ENCODE data around the gene NR2E3.
A peak's percentile ranks its signal among the peaks of the same experiment; 100 is the strongest.
"Not testable (repeated sequence)": the region's sequence is repeated elsewhere in the genome, so short reads cannot be mapped to it uniquely, and the experiment has no call there.

NR2E3 gene

GRCh38 chr15:71822890-71823630, 12.7 kb downstream of the NR2E3 start:
- no peak for DNase-seq
- no peaks in the 10 kb centered on the region for H3K27me3 Mint-ChIP-seq

GRCh38 chr15:71823801-71824200, 13.4 kb downstream of the NR2E3 start:
- Mint-ChIP-seq H3K9me3 (peaks cover 21 to 27% of the 10 kb centered on the region in 2 donors), H3K27me3 (no peaks in the 10 kb centered on the region)
- ATAC-seq = no peak

More at GRCh38 chr15:71822890-71823630, 12.7 kb downstream of the NR2E3 start:
- no peak for ATAC-seq
- H3K9me3 Mint-ChIP-seq = peaks cover 28 to 34% of the 10 kb centered on the region in 2 donors
- no peaks in the 10 kb centered on the region for H3K4me1 Mint-ChIP-seq
- H3K27ac Mint-ChIP-seq = no peak overlapping the region
- no peak overlapping the region for H3K4me3 Mint-ChIP-seq

GRCh38 chr15:71825021-71825730, 14.8 kb downstream of the NR2E3 start:
- peaks cover 20 to 27% of the 10 kb centered on the region in 2 donors for H3K9me3 Mint-ChIP-seq
- H3K27ac Mint-ChIP-seq = no peak overlapping the region
- DNase-seq = no peak
- no peak overlapping the region for H3K4me3 Mint-ChIP-seq
- H3K27me3 Mint-ChIP-seq = no peaks in the 10 kb centered on the region
- no peak for ATAC-seq
- no peaks in the 10 kb centered on the region for H3K4me1 Mint-ChIP-seq

More at GRCh38 chr15:71823801-71824200, 13.4 kb downstream of the NR2E3 start:
- Mint-ChIP-seq H3K27ac (no peak overlapping the region), H3K4me3 (no peak overlapping the region), H3K4me1 (no peaks in the 10 kb centered on the region)
- no peak for DNase-seq

- no peak overlapping the region for H3K4me3 Mint-ChIP-seq
- peaks cover 12 to 20% of the 10 kb centered on the region in 2 donors for H3K9me3 Mint-ChIP-seq
- DNase-seq = no peak
- H3K4me1 Mint-ChIP-seq = no peaks in the 10 kb centered on the region
- H3K27me3 Mint-ChIP-seq = no peaks in the 10 kb centered on the region
- no peak for ATAC-seq
- H3K27ac Mint-ChIP-seq = no peak overlapping the region
These were observed 15.8 kb downstream of the NR2E3 start for GRCh38 chr15:71826196-71826595.

- DNase-seq (no peak), ATAC-seq (no peak)
- no peaks in the 10 kb centered on the region for H3K9me3 Mint-ChIP-seq
- H3K27me3 Mint-ChIP-seq = no peaks in the 10 kb centered on the region
- H3K4me3 Mint-ChIP-seq = no peak overlapping the region
- H3K27ac Mint-ChIP-seq = no peak overlapping the region
- H3K4me1 Mint-ChIP-seq = no peaks in the 10 kb centered on the region
These were observed 20.6 kb downstream of the NR2E3 start for GRCh38 chr15:71830981-71831380.

- ATAC-seq (no peak), DNase-seq (no peak)
- no peak overlapping the region for H3K4me3 Mint-ChIP-seq
These were observed 31.2 kb downstream of the NR2E3 start for GRCh38 chr15:71841563-71841962.

GRCh38 chr15:71844916-71845315, 34.6 kb downstream of the NR2E3 start:
- H3K9me3 Mint-ChIP-seq = no peaks in the 10 kb centered on the region
- no peak for ATAC-seq
- no peak overlapping the region for H3K4me3 Mint-ChIP-seq
- H3K27me3 Mint-ChIP-seq = no peaks in the 10 kb centered on the region
- peaks cover 1% of the 10 kb centered on the region for H3K4me1 Mint-ChIP-seq
- no peak overlapping the region for H3K27ac Mint-ChIP-seq
- DNase-seq = no peak

More at GRCh38 chr15:71841563-71841962, 31.2 kb downstream of the NR2E3 start:
- H3K27me3 Mint-ChIP-seq = no peaks in the 10 kb centered on the region
- H3K4me1 Mint-ChIP-seq = peaks cover 13% of the 10 kb centered on the region
- H3K27ac Mint-ChIP-seq = no peak overlapping the region
- no peaks in the 10 kb centered on the region for H3K9me3 Mint-ChIP-seq

GRCh38 chr15:71853543-71853942, 43.2 kb downstream of the NR2E3 start:
- Mint-ChIP-seq H3K4me1 (no peaks in the 10 kb centered on the region), H3K27ac (peak overlapping the region in 1 of 2 donors; percentile 60), H3K4me3 (no peak overlapping the region), H3K27me3 (no peaks in the 10 kb centered on the region), H3K9me3 (no peaks in the 10 kb centered on the region)
- no peak for ATAC-seq
- no peak for DNase-seq

GRCh38 chr15:71858232-71858631, 47.9 kb downstream of the NR2E3 start:
- not testable (repeated sequence) for H3K4me3 Mint-ChIP-seq, H3K4me1 Mint-ChIP-seq, H3K27me3 Mint-ChIP-seq, H3K27ac Mint-ChIP-seq, H3K9me3 Mint-ChIP-seq, DNase-seq, ATAC-seq
